Endodermal cell (in vitro differentiated cells): Measurements from ENCODE around the gene NEK6. TPM values are rescaled to one million over a fixed set of nuclear protein-coding genes. Genes with fewer than 3 reads are reported as not detected.

Experiments used
- DNase-seq: peaks from one replicate; pipeline ENCODE4 v3.0.0-alpha.2; 2017
- H3K27ac ChIP-seq: 2 replicates; pipeline ENCODE4 v1.5.1; 2013; ENCODE audit warnings: mild to moderate bottlenecking, low read depth, low read length, moderate library complexity
- H3K27me3 ChIP-seq: 2 replicates; pipeline ENCODE4 v1.6.1; 2013; ENCODE audit warnings: mild to moderate bottlenecking, low read length, moderate library complexity; ENCODE audit not compliant: insufficient read depth, control insufficient read depth, poor library complexity, severe bottlenecking
- H3K36me3 ChIP-seq: 2 replicates; pipeline ENCODE4 v1.7.0; 2013; ENCODE audit warnings: mild to moderate bottlenecking, low read length, moderate library complexity; ENCODE audit not compliant: control insufficient read depth, insufficient read depth
- H3K4me1 ChIP-seq: one replicate; pipeline ENCODE4 v1.7.0; 2013; ENCODE audit warnings: low read length; ENCODE audit not compliant: control insufficient read depth, insufficient read depth
- H3K4me3 ChIP-seq: 2 replicates; pipeline ENCODE4 v1.5.1; 2013; ENCODE audit warnings: mild to moderate bottlenecking, low read length, moderate library complexity
- H3K9ac ChIP-seq: 2 replicates; pipeline ENCODE4 v1.6.1; 2013; ENCODE audit warnings: mild to moderate bottlenecking, low read length, moderate library complexity; ENCODE audit not compliant: poor library complexity, severe bottlenecking; ENCODE audit errors: extremely low read depth
- H3K9me3 ChIP-seq: 2 replicates; pipeline ENCODE4 v1.6.1; 2013; ENCODE audit warnings: mild to moderate bottlenecking, low read length, moderate library complexity; ENCODE audit not compliant: control insufficient read depth
- H3K27ac Mint-ChIP-seq: 2 replicates; pipeline ENCODE4 v1.8.0; 2020; ENCODE audit warnings: mixed read lengths
- H3K27me3 Mint-ChIP-seq: 2 replicates; pipeline ENCODE4 v1.8.0; 2021; ENCODE audit warnings: mild to moderate bottlenecking, mixed read lengths; ENCODE audit not compliant: insufficient read depth
- H3K36me3 Mint-ChIP-seq: 2 replicates; pipeline ENCODE4 v1.8.0; 2020; ENCODE audit warnings: low read depth, mixed read lengths
- H3K4me1 Mint-ChIP-seq: 2 replicates; pipeline ENCODE4 v1.8.0; 2020; ENCODE audit warnings: mixed read lengths
- H3K4me3 Mint-ChIP-seq: 2 replicates; pipeline ENCODE4 v1.8.0; 2020; ENCODE audit warnings: mild to moderate bottlenecking, moderate library complexity, mixed read lengths
- H3K9me3 Mint-ChIP-seq: 2 replicates; pipeline ENCODE4 v1.8.0; 2020; ENCODE audit warnings: mild to moderate bottlenecking, mixed read lengths
- CTCF ChIP-seq: fragments of 200-600 bp; sonication (generic); conservative IDR thresholded peaks from 2 replicates; pipeline ENCODE4 v1.5.0; 2021; ENCODE audit warnings: antibody characterized with exemption, mild to moderate bottlenecking
- WGBS, 2 experiments: methylation state at CpG; one replicate each; pipeline versions ENCODE4 v1.1.5 to v1.1.7; 2013; ENCODE audit warnings: missing lambda C conversion rate in 2 of 2, mixed read lengths in 1 of 2; ENCODE audit not compliant: insufficient coverage in 1 of 2, insufficient read length in 1 of 2; 5-methylcytosine and 5-hydroxymethylcytosine counted together
- total RNA-seq, 2 donors: library from RNA; stranded (reverse); fragmentation: NEBNext Ultra II Directional in 1 of 2; extraction: Animal tissue kit (Norgen Biotek cat#: 25700) in 1 of 2; gene quantifications; 2 replicates in 1 of 2; 3 replicates in 1 of 2; pipeline ENCODE4 v1.2.1, GENCODE V29; 2021

NEK6 gene
- total RNA-seq, 2 donors from 2014 or later, result 17.1 to 32.5 TPM

GRCh38 chr9:124363326-124364096, 105.8 kb downstream of the NEK6 start:
- WGBS, 2 experiments, result 95% methylated on average over 18 to 21 of the region's 21 CpGs
- no peaks in the 10 kb centered on the region for H3K9me3 Mint-ChIP-seq
- peak overlapping the region; percentile 74 for H3K27ac Mint-ChIP-seq
- H3K4me3 Mint-ChIP-seq, result no peak overlapping the region
- H3K27me3 Mint-ChIP-seq, result no peaks in the 10 kb centered on the region
- Histone ChIP-seq H3K9me3 (no peaks in the 10 kb centered on the region), H3K27me3 (no peaks in the 10 kb centered on the region), H3K4me1 (no peaks in the 10 kb centered on the region), H3K9ac (no peak overlapping the region), H3K27ac (no peak overlapping the region), H3K36me3 (no peaks in the 10 kb centered on the region), H3K4me3 (no peak overlapping the region)
- DNase-seq, result no peak
- H3K4me1 Mint-ChIP-seq, result peaks cover 11% of the 10 kb centered on the region
- TF ChIP-seq CTCF, result no peak
- peaks cover 4% of the 10 kb centered on the region for H3K36me3 Mint-ChIP-seq

GRCh38 chr9:124364141-124364540, 106.4 kb downstream of the NEK6 start:
- no peak overlapping the region for H3K9ac ChIP-seq
- H3K9me3 ChIP-seq, result no peaks in the 10 kb centered on the region
- TF ChIP-seq CTCF, result no peak
- DNase-seq, result no peak
- Mint-ChIP-seq H3K36me3 (peaks cover 4% of the 10 kb centered on the region), H3K4me3 (no peak overlapping the region), H3K27ac (peak overlapping the region; percentile 10), H3K27me3 (no peaks in the 10 kb centered on the region), H3K9me3 (no peaks in the 10 kb centered on the region), H3K4me1 (peaks cover 11% of the 10 kb centered on the region)
- H3K36me3 ChIP-seq, result no peaks in the 10 kb centered on the region
- H3K27me3 ChIP-seq, result no peaks in the 10 kb centered on the region
- H3K4me3 ChIP-seq, result no peak overlapping the region
- WGBS, 2 experiments, result 95 to 100% methylated on average over 1 to 4 of the region's 4 CpGs
- no peaks in the 10 kb centered on the region for H3K4me1 ChIP-seq
- no peak overlapping the region for H3K27ac ChIP-seq

GRCh38 chr9:124365036-124365435, 107.3 kb downstream of the NEK6 start:
- peaks cover 4% of the 10 kb centered on the region for H3K36me3 Mint-ChIP-seq
- peak overlapping the region; percentile 41 for H3K27ac Mint-ChIP-seq

More at GRCh38 chr9:124365036-124365435, 107.3 kb downstream of the NEK6 start:
- H3K27me3 Mint-ChIP-seq, result no peaks in the 10 kb centered on the region
- H3K9me3 ChIP-seq, result no peaks in the 10 kb centered on the region
- TF ChIP-seq CTCF, result no peak
- no peak for DNase-seq
- peak overlapping the region; percentile 31 for H3K27ac ChIP-seq
- H3K4me1 ChIP-seq, result no peaks in the 10 kb centered on the region
- no peak overlapping the region for H3K4me3 ChIP-seq
- no peak overlapping the region for H3K9ac ChIP-seq
- H3K4me1 Mint-ChIP-seq, result peaks cover 17% of the 10 kb centered on the region
- H3K9me3 Mint-ChIP-seq, result no peaks in the 10 kb centered on the region
- WGBS, 2 experiments, result 93 to 97% methylated on average over 7 to 8 of the region's 8 CpGs
- H3K36me3 ChIP-seq, result no peaks in the 10 kb centered on the region
- no peak overlapping the region for H3K4me3 Mint-ChIP-seq
- no peaks in the 10 kb centered on the region for H3K27me3 ChIP-seq
